ENCODE measurements around the gene EPS8L2.

Gene EPS8L2

GRCh38 chr11:773830-774229, 67.8 kb downstream of the EPS8L2 start:
- TF ChIP-seq CTCF (conservative IDR thresholded peaks at IDR 0.05; ENCODE audit: low read depth, low read length): no peak
- H3K4me3 ChIP-seq (ENCODE audit: low read length): no peak overlapping the region
- no peak for DNase-seq (ENCODE audit: low read depth)

GRCh38 chr11:774873-775592, 69.0 kb downstream of the EPS8L2 start:
- no peak for TF ChIP-seq CTCF (conservative IDR thresholded peaks at IDR 0.05; ENCODE audit: low read depth, low read length)
- H3K4me3 ChIP-seq (ENCODE audit: low read length): peak overlapping the region; percentile 16

GRCh38 chr11:776263-776560, 70.2 kb downstream of the EPS8L2 start:
- no peak for DNase-seq (ENCODE audit: low read depth)
- H3K4me3 ChIP-seq (ENCODE audit: low read length): peak overlapping the region; percentile 72
- TF ChIP-seq CTCF (conservative IDR thresholded peaks at IDR 0.05; ENCODE audit: low read depth, low read length): no peak

More at GRCh38 chr11:774873-775592, 69.0 kb downstream of the EPS8L2 start:
- no peak for DNase-seq (ENCODE audit: low read depth)

- TF ChIP-seq CTCF (conservative IDR thresholded peaks at IDR 0.05; ENCODE audit: low read depth, low read length): no peak
- DNase-seq (ENCODE audit: low read depth): no peak
- H3K4me3 ChIP-seq (ENCODE audit: low read length): peak overlapping the region; percentile 72
Measured at GRCh38 chr11:776561-777287, 70.7 kb downstream of the EPS8L2 start.

Data from retinal pigment epithelial cell (primary cell).